ENCODE results near the gene FGD2.

Gene FGD2

GRCh38 chr6:36976931-36977330, 28.5 kb upstream of the FGD2 start:
- in situ Hi-C loops (cut with HindIII; ENCODE audit: low sequenced_read_pairs), result no loop called here
- H3K4me3 ChIP-seq (ENCODE audit: low read depth, low read length), result no peak overlapping the region
- DNase-seq (ENCODE audit: low read depth, low spot score), result no peak
- TF ChIP-seq, protein P1, sequence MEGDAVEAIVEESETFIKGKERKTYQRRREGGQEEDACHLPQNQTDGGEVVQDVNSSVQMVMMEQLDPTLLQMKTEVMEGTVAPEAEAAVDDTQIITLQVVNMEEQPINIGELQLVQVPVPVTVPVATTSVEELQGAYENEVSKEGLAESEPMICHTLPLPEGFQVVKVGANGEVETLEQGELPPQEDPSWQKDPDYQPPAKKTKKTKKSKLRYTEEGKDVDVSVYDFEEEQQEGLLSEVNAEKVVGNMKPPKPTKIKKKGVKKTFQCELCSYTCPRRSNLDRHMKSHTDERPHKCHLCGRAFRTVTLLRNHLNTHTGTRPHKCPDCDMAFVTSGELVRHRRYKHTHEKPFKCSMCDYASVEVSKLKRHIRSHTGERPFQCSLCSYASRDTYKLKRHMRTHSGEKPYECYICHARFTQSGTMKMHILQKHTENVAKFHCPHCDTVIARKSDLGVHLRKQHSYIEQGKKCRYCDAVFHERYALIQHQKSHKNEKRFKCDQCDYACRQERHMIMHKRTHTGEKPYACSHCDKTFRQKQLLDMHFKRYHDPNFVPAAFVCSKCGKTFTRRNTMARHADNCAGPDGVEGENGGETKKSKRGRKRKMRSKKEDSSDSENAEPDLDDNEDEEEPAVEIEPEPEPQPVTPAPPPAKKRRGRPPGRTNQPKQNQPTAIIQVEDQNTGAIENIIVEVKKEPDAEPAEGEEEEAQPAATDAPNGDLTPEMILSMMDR (IDR thresholded peaks at IDR 0.05; ENCODE audit: low read depth, low read length), result no peak

DNA sequence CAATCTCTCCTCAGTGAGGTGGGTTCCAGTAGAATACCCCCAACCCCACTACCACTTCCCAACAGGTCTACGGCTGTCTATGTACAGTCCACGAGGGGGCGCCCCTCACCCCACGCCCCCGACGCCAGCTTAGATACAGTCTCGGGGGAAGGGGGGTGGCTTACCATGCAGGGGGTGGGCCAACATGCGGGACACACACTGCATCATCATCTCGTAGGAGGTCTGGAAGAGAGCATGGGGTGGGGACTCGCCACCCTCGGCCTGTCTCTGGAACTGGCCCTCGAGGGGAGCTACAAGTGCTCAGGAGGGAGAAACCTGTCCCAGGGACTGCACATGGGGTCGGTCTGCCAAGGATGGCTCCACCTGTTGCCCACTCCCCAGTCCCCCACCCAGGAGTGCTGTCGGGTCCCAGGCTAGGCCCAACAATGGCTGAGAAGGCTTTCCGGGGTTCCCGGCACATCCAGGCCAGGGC, 27.9 kb upstream of the FGD2 start:
- H3K4me3 ChIP-seq (ENCODE audit: low read depth, low read length), result no peak overlapping the region
- in situ Hi-C loops (cut with HindIII; ENCODE audit: low sequenced_read_pairs), result no loop called here
- no peak for DNase-seq (ENCODE audit: low read depth, low spot score)

DNA sequence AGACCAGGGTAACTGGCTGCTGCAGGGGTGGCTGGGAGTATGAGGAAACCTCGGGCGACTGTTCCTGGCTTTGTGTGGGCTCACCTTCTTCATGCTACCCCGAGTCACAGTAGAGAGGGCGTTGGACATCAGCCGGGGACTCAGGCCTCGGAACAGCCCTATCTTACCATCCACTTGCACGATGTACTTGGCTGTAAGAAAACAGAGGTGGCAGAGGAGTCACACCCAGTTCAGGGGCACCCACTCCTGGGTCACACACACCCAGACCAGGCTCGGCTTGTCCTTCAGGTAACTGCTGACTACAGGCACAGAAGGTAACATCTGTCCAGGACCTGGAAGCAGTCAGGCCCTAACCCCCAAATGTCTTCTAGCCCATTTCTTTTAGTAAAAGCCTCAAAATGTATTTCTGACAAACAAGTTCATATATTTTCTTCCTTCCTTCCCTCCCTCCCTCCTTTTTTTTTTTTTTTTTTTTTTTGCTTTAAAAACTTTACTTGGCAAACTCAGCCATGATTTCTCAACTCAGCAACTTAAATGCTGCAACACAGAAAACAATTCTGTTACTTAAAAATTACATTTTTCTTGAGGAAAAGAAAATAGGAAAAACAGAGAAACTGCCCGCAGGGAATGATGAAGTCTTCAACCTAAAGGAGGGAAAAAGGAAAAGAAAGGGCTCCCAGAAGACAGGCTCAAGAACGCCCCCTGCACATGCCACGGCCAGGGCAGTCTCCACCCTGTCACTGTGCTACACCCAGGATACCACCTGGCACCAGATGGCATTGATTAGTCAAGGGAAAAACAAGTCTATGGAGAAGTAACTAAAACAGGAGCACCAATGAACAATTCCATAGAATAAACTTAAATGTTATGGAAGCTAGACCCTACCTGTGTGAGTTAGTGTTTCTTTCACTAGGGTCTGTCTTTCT, 26.8 kb upstream of the FGD2 start:
- TF ChIP-seq, protein P1 (IDR thresholded peaks at IDR 0.05; ENCODE audit: low read depth, low read length), result no peak
- in situ Hi-C loops (cut with HindIII; ENCODE audit: low sequenced_read_pairs), result no loop called here
- no peak overlapping the region for H3K4me3 ChIP-seq (ENCODE audit: low read depth, low read length)
- DNase-seq (ENCODE audit: low read depth, low spot score), result no peak

More for the DNA sequence above, 27.9 kb upstream of the FGD2 start:
- TF ChIP-seq, protein P1 (IDR thresholded peaks at IDR 0.05; ENCODE audit: low read depth, low read length), result peak; percentile 59

GRCh38 chr6:36979347-36979742, 26.1 kb upstream of the FGD2 start:
- no peak overlapping the region for H3K4me3 ChIP-seq (ENCODE audit: low read depth, low read length)
- DNase-seq (ENCODE audit: low read depth, low spot score), result peak; percentile 50
- TF ChIP-seq, protein P1 (IDR thresholded peaks at IDR 0.05; ENCODE audit: low read depth, low read length), result peak; percentile 76
- in situ Hi-C loops (cut with HindIII; ENCODE audit: low sequenced_read_pairs), result no loop called here

- TF ChIP-seq, protein P1 (IDR thresholded peaks at IDR 0.05; ENCODE audit: low read depth, low read length), result no peak
- DNase-seq (ENCODE audit: low read depth, low spot score), result no peak
- H3K4me3 ChIP-seq (ENCODE audit: low read depth, low read length), result no peak overlapping the region
- in situ Hi-C loops (cut with HindIII; ENCODE audit: low sequenced_read_pairs), result no loop called here
These were observed 25.3 kb upstream of the FGD2 start for GRCh38 chr6:36980129-36980528.

DNA sequence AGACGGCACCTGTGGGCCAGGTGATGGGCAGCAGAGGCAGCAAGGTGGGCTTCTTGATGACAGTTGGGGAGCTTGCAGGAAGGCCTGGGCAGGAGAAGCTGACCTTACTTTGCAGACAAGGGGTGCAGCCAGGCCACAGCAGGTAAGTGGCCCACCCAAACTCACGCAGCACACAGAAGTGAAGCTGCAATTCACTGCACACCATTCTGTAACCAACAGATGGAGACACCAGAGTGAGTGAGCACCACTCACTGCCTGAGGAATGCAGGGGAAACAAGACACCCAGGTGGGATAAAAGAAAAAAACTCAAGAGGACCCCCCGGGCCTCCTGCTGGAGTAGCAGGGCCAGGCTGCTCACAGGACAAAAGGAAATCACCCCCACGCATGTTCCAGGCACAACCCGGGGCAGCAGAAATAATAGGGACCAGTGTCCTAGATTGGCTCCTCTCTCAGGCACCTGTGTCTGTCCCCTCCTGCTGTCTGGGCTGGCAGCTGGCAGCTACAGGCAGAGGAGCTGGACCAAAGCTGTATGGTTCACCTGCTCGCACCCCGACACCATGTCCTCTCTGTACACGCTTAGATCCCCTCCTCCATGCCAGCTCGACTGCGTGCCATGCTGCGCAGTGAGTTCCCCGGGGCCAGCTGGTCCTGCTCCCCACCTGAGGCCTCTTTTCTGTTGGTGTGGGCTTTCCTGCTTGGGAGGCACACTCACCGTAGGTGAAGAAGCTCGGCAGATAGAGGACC, 24.4 kb upstream of the FGD2 start:
- no peak overlapping the region for H3K4me3 ChIP-seq (ENCODE audit: low read depth, low read length)
- no peak for DNase-seq (ENCODE audit: low read depth, low spot score)
- in situ Hi-C loops (cut with HindIII; ENCODE audit: low sequenced_read_pairs), result no loop called here
- TF ChIP-seq, protein P1 (IDR thresholded peaks at IDR 0.05; ENCODE audit: low read depth, low read length), result peak; percentile 20
